GM10248 (cell line): Measurements from ENCODE around the gene ABCD1.
"Not testable (repeated sequence)": the region's sequence is repeated elsewhere in the genome, so short reads cannot be mapped to it uniquely, and the experiment has no call there.

Experiments
- CTCF ChIA-PET: fragments of 300-600 bp; sonication (Branson Sonifier 250); formaldehyde crosslinking; extraction: SDS; loops from one replicate; lab custom pipeline; 2021; ENCODE audit warnings: antibody characterized with exemption; lab: Yijun Ruan, JAX
- POLR2A ChIA-PET: fragments of 350-650 bp; sonication (Branson Sonifier 250); formaldehyde crosslinking; extraction: SDS; loops from one replicate; lab custom pipeline; 2020; ENCODE audit warnings: antibody characterized with exemption; lab: Yijun Ruan, JAX
- DNase-seq: peaks from one replicate; pipeline ENCODE4 v3.0.0; 2012; ENCODE audit errors: extremely low spot score
- CTCF ChIP-seq: IDR thresholded peaks from 2 replicates; pipeline ENCODE4 v1.5.1; 2012; ENCODE audit warnings: mild to moderate bottlenecking, low read depth; ENCODE audit errors: extremely low read depth, missing control alignments, control extremely low read depth

ABCD1 gene

GRCh38 chrX:153726286-153727122 lies 1.8 kb downstream of the ABCD1 start:
- CTCF ChIA-PET = interaction anchor here (1.3 kb wide), 1 partner anchor 9 kb away, joined by 5 read pairs; no protein-coding TSS in a partner anchor
- DNase-seq = peak; percentile 83
- POLR2A ChIA-PET = no interaction called here
- TF ChIP-seq CTCF = no peak

DNA sequence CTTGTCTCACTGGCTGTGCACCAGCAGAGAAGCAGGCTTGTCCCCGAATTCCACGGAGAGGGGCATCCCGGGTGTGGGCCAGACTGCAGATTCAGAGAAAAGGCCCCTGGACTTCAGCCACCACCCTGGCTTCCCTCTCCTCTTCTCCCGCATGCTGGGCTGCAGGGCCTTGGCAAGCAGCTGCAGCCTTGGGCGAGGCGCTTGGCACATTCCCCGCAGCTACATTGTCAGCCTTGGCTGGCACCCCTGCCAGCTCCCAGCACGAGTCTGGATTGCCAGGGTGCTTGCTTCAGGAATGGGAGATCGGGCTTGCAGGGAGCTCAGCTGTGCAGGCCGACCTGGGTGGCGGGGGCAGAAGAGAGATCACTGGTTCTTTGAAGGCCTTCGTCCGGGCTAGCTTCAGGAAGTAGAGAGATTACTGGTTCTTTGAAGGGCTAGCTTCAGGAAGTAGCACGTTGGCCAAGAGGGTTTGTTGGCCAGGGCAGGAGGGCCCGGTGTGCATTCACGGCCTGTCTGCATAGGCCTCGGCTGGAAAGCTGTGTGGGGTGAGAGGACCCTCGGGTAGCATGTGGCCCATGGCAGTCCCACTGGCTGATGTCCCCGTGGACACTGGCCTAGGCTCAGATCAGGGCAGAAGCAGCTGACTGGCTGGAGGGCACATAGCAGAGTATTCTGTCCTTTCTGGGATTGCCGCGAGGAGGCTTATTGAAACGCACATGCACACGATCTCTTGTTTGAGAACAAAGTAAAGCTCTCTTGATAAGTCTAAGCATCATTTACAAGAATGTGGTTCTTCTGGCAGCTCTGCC lies 2.7 kb downstream of the ABCD1 start:
- ChIA-PET POLR2A (no interaction called here), CTCF (interaction anchor here (1.3 kb wide), 2 partner anchors 9 to 36 kb away, joined by 3 to 5 read pairs; no protein-coding TSS in a partner anchor)
- TF ChIP-seq CTCF = no peak
- no peak for DNase-seq

- no peak for TF ChIP-seq CTCF
- no peak for DNase-seq
- POLR2A ChIA-PET = no interaction called here
- CTCF ChIA-PET = interaction anchor here (1.3 kb wide), 1 partner anchor 36 kb away, joined by 3 read pairs; no protein-coding TSS in a partner anchor
Observed at GRCh38 chrX:153728095-153728494, 3.4 kb downstream of the ABCD1 start.

DNA sequence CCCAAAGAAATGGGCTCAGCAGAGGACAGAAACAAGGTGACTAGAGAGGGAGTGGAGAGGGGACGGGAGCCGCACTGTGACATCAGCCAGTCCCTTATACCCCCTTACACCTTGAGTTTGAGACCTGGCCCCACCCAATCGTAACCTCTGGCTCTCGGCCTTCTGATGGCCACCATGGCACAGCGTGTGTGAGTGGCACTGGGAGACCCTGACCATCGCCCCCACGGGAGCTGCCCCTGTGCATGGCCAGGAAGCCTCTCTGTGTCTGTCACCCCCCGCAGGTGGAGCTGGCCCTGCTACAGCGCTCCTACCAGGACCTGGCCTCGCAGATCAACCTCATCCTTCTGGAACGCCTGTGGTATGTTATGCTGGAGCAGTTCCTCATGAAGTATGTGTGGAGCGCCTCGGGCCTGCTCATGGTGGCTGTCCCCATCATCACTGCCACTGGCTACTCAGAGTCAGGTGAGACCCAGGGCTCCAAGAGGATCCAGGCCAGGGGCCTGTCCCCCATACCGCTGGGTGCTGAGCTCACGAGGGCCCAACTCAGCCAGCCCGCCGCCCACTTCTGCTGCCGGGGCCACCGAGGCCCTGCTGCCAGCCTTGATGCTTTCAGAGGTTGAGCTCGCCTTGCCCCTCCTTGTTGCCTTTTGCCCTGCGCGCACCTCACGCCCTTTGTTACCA lies 4.4 kb downstream of the ABCD1 start:
- no peak for TF ChIP-seq CTCF
- no peak for DNase-seq
- ChIA-PET CTCF (no interaction called here), POLR2A (no interaction called here)

- POLR2A ChIA-PET, CTCF ChIA-PET, DNase-seq: not testable (repeated sequence)
Observed at GRCh38 chrX:153730115-153730514, 5.5 kb downstream of the ABCD1 start.

GRCh38 chrX:153731117-153731844 lies 6.6 kb downstream of the ABCD1 start:
- POLR2A ChIA-PET = no interaction called here
- TF ChIP-seq CTCF = no peak
- DNase-seq = no peak
- CTCF ChIA-PET = no interaction called here
